ENCODE results near the gene SNX3.
A peak's percentile ranks its signal among the peaks of the same experiment; 100 is the strongest.

Gene SNX3

DNA sequence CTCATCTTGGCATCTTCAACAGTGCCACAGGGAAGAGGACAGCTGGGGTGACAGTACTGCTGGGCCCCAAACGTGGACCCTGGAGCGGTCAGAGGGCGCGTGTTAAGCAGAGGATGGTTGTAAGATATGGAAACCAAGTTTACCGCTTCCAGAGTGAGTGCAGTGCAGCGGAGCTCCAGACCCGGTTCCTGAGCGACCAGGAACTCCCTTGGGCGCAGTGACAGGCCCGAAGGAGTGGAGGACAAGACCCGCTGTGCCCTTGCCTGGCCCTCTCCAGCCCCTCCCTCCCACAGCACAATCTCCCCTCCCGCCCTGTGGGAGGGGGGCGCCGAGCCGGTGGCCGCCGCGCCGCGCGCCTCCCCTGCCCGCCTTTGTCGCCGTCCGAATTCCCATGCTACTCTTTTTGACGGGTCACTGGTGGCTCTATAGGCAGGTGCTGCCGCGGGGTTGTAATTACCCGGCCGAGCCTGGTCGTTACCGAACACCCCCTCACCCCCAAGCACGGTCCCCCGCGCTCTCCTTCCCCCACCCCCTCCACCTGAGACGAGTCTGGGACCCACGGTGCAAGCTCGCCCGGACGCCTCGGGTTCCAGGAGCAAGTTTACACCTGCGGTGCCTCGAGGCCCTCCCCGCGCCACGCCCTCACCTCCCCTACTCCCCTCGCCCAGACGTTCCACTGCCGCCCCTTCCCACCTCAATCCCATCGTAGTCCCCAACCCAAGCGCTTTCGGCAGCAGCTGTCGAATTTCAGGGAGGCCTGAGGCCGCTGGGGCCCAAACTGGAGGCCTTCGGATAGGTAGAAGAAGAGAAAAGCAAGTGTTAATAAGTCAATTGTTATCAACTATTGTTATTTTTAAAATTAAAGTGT, 91.1 kb downstream of the SNX3 start:
- DNase-seq = no peak

DNA sequence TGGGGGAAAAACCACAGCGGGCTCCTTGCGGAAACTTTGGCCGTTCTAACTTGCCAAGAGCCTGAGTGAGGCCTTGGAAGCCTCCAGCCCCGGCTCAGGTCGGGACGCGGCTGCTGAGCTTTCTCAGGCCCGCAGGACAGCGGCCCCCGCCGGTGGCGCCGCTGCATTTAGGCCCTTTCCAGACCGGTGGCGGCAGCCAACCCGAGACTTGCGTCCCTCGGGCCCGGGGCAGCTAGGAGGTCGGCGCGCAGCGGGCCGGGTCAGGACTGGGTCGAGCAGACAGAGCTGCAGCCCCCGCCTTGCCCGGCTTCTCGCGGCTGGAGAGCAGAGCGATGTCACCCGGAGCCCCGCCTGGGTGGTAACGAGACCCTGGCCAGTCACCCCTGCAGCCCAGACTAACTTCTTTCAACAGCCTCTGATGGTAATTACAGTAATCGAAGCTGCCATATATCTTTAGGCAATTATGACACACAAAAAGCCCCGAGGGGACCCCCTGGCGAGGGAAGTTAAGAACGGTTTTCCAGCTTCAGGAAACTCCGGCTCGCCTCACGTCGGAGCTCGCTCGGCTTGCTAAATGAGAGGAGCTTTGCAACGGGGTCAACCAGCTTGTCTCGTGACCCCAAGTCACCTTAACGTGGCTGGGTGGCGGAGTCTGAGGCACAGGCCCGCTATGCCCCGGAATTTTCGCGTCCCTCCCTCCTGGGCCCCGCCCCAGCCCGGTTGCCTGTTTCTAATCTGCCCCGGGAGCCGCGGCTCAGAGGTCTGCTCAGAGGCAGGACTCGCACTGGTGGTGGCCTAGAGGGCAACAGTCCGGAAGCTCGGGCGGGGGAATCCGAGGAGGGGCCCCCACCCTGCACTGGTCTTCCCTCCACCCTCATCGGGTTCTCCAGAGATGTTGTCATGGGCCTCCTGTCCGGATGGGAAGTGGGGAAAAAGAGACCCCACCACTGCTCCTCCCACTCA, 92.1 kb downstream of the SNX3 start:
- DNase-seq = peak; percentile 66

DNA sequence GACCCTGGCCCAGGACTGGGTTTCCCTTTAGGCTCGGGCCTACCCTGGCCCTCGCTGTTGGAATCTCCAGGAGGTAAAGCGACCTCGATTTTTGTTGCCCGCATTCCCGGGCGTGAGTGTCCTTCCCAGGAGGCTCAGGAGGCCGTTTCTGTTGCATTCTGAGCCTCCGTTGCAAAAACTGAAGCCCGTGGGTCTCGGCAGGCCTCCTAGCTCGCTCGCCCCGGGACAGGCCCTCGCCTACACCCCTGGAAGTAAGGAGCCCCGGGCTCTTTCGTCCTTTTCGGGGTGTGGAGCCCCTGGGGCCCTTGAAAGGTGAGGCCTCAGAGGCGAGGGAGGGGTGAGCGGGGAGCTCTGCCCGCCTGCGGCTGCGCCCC, 92.8 kb downstream of the SNX3 start:
- peak; percentile 57 for DNase-seq

DNA sequence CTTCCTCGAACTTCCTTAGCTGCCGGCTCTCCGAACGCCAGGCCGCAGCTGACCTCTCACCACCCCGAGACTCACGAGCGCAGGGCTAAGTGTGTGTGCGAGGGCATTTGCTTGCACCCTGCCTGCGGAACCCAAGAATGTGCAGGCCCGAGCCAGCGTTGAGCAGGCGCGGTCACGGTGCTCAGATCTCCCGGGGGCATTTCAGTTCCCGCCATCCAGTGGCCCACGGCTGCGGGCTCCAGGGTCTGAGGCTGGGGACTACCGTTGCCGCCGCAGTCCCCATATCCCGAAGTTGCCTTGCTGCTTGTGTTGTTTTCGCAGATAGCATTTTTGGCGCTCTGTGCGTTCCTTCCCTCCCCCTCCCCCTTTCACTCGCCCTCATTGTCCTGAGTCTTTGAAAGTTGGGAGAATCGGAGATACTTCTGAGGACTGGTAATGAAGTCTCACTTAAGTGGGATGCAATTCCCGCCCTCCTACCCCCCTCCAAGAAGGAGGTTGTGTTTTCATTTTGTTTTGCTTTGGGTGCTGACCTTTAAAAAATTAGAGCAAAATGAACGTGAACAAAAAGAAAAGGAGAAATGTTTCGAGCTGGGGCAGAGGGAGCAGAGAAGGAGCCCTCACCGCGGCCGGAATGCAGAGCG, 93.3 kb downstream of the SNX3 start:
- DNase-seq = peak; percentile 59

DNA sequence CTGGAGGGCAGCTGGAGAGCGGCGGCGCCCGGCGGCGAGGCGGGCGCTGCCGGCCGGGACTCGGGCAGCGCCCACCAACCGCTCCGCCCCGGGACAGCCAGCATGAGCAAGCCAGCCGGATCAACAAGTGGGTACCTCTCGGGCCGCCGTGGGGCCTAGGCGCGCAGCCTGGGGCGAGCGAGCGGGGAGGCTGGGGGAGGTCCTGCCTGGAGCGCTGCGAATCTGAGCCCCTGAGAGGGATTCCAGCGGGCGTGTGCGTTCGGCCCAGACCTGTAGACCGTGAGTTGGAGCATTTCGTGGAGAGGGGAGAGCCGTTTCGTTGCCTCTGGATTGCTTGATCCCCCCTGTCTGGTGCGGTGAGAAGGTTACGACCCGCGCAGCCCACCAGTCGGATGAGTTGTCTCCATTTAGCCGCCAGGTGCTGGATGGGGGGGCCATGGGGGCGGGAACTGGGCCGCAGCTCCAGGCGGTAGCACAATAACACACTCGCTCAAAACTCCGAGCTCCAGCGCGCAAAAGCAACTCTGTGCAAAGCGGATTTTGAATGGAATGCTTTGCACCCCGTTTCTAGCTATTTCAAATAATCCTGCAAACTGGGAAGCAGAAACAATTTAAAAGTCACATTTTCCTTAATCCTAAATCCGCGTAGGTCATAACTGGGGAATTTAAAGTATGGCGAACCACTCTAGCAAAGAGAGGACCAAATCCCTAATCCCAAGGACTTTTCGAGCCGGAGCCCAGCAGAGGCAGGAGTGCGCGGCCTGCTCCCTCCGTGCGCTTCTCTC, 94.0 kb downstream of the SNX3 start:
- peak; percentile 60 for DNase-seq

DNA sequence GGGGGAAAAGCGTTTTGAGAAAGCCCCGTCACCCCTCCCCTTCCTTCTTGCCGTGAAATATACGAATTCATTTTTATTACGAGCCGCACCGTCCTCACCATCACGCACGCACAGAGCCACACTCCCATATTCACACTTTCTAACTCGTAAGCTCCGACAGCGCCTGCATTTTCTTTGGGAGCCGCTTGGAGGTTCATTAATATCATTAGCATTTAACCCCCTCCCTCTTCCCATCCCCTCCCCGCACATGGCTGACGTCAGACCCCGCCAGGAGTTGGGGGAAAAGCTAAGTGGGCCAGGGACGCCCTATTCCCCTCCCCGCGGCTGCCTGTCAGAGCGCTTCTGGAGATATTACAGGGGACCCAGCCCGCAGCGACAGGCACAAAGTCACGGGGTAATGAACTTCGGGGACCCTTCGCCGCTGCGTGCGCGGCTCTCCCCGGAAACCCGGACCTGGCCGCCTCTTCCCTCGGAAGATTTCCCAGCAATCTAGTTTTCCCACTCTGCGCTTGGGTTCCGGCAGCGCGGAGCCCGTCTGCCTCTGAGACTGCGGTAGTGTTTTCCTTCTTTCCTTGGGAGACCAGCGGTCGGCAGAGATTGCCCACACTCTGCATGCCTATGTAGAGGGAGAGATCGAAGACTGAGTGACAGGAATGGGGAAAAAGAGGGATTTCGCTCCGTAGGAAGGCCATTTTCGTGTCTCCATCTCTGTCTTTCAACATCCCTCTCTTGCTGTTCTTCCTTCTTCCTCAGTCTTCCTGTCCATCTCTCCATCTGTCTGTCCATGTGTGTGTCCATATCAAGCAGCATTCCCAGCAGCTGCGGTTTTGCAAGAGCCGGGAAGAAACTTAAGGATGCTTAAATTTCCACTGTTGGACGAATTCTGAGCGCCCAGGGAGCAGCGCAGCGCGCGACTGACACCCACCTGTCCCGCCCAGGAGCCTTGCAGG, 94.9 kb downstream of the SNX3 start, which contains the start of gene NR2E1:
Gene NR2E1, plus strand, starts transcription at position 309 of the 950 bp plus-strand sequence. CDS start 744 bp downstream, outside the sequence.
- no peak for DNase-seq

DNA sequence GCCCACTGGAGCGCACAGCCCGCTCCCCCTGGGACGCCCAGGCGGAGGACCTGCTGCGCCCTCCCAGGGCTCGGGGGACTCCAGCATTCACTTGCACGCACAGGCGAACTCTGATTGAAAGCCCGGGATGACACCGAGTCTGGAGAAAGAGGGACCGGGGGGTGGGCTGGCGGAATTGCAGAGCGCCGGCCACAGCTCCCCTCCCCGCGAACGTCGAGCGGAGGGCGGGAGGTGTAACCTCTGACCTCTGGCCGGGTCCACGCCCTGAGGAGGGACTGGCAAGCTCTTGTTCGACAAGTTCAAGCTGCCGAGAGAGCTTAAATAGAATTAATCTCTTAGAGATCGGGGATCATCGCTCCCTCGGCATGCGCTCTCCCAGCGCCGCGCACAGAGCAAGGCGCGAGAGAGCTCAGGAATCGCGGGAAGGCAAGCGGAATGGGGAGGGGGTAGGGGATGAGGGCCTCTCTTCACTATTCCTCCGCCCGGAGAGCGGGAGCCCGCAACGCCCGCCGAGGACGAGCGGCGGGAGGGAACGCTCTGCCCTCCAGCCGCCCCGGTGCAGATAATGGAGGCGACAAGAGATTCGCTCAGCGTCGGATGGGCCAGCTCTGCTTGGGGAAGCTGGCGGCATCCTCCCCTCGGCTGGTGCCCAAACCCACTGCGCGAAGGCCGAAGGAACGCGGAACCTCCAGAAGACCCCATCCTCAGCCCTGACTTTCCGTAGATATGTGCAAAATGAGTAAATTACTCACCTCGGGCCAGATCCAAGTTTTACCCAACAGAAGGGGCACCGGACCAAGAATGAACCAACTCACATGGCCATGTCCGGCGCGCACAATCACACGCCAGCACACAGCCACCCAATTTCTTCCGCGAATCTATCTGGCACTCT, 95.8 kb downstream of the SNX3 start:
- DNase-seq = no peak

DNA sequence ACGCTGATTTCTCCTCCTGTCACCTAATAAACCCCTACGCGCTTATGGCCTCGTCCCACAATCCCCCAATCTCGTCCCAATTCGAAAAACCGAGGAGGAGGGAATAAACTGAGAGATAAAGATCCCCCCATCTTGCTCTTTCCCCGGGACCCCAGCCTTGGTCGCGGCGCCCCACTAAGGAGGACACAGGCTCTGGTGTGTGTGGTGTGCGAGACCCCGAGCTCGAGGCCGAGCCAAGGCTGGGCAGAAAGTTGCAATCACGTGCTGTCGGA, 96.4 kb downstream of the SNX3 start:
- DNase-seq = no peak

DNA sequence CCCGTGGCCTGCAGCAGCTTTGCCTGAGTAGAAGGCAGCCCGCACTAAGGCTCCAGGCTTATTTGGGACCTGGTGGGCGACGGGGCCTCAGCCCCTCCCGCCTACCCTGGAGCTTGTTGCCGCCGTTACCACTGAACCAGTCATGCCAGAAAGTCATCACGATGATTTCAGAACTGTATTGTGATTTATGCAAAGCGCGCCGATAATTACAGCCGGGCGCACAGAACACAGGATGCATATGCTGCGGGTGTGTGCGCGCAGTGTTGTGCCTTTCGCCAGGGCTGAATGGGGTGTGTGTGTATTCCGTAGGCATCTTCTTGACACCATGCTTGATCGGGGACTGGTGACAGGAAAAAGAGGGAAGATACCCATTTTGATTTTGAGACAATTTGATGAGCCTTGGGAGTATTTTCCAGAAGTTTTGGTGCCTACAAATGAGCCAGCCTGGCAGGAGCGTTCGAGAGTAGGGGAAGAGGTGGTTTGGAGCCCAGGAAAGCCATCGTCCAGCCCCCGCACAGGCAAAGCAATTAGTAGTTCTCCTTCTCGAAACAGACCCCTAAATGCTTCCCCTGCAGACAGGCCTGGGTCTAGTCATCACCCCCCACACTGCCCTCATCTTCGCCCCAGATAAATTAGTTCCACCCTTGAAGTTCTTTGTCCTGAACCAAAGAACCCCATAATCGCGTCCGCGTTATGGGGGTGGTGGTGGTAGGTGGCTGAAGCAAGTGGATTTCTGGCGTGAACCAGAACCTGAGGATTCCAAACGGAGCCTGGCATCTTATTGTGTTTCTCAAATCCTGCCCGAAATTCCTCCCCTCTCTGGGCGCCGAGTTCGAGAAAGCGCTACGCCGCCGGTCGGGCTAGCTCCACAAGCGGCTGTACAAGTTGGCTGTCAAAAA, 96.9 kb downstream of the SNX3 start:
- DNase-seq = no peak

DNA sequence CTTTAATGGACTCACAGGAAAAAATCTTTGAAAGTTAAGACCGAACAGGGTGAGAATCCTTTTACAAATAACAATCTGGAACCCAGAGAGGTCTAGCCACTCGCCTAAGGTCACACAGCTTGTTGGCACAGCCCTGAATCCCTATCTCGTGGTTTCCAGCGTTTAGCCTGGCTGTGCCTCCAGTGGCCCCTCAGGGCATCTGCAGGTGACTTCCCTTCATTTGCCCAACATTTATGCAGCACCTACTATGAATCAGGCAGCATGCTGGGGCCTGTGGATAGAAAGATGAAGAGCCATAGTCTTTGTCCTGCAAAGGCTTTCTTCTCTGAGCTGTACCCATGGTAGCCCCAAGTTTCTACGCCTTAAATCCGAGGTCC, 97.6 kb downstream of the SNX3 start:
- no peak for DNase-seq

DNA sequence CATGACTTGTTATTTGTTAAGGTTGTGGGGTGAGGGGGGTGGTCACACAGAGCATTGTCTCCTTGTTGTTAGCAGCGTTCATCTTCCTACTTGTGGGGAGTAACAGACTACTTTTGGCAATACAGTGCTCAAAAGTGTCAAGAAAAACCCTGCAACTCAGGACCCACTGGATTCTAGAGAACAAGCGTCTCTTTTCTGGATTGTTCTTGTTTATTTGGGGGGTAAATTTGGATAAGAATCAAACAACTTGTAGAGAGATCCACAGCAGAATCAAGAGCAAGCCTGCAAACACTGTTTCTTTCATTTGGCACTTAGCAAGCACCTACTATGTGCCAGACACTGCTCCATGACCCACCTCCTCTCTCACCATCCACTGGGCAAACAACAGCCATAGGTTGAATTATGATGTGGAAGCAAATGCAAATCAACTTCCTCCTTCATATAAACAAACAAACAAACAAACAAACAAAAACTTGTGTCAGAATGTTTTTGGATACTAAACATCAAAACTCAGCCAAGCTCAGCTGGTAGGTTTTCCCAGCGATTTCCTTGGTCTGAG, 99.0 kb downstream of the SNX3 start:
- no peak for DNase-seq
